Small intestine (tissue), 7 donors: Measurements from ENCODE around the gene NCAM1. TPM values are rescaled to one million over a fixed set of nuclear protein-coding genes. Genes with fewer than 3 reads are reported as not detected.

Source experiments
- DNase-seq, 2 donors: peaks; one replicate each; pipeline versions ENCODE4 v3.0.0 to v3.0.0-alpha.2; 2013
- FAIRE-seq: peaks from 2 replicates; lab custom pipeline; 2012; peaks lifted over from hg19 to GRCh38; lab: Jason Lieb, UNC
- H3K27ac ChIP-seq, 3 donors: one replicate each; pipeline ENCODE4 v1.5.1; 2013; ENCODE audit warnings: low read length in 2 of 3, mild to moderate bottlenecking in 2 of 3, control low read depth in 1 of 3, inconsistent platforms in 1 of 3, low read depth in 1 of 3, moderate library complexity in 1 of 3
- H3K27me3 ChIP-seq, 3 donors: one replicate each; pipeline ENCODE4 v1.6.1; 2013; ENCODE audit warnings: low read length in 3 of 3, inconsistent platforms in 1 of 3; ENCODE audit not compliant: control insufficient read depth in 3 of 3, insufficient read depth in 3 of 3
- H3K36me3 ChIP-seq, 3 donors: one replicate each; pipeline ENCODE4 v1.6.1; 2013; ENCODE audit warnings: low read length in 3 of 3, inconsistent platforms in 1 of 3, low read depth in 1 of 3, mild to moderate bottlenecking in 1 of 3, moderate library complexity in 1 of 3; ENCODE audit not compliant: control insufficient read depth in 3 of 3, insufficient read depth in 2 of 3
- H3K4me1 ChIP-seq, 3 donors: one replicate each; pipeline ENCODE4 v1.6.1; 2013; ENCODE audit warnings: low read length in 2 of 3, inconsistent platforms in 1 of 3, low read depth in 1 of 3, mild to moderate bottlenecking in 1 of 3, moderate library complexity in 1 of 3; ENCODE audit not compliant: control insufficient read depth in 3 of 3, insufficient read depth in 2 of 3
- H3K4me3 ChIP-seq, 3 donors: one replicate each; pipeline ENCODE4 v1.5.1; 2013; ENCODE audit warnings: low read length in 3 of 3, control low read depth in 1 of 3, inconsistent platforms in 1 of 3, low read depth in 1 of 3, mild to moderate bottlenecking in 1 of 3, moderate library complexity in 1 of 3
- H3K9me3 ChIP-seq, 2 donors: one replicate each; pipeline ENCODE4 v1.6.1; 2013; ENCODE audit warnings: low read depth in 1 of 2, low read length in 1 of 2; ENCODE audit not compliant: control insufficient read depth in 2 of 2, insufficient read depth in 1 of 2
- WGBS, 3 donors: extraction: QIAGEN DNeasy Blood & Tissue Kit; methylation state at CpG; one replicate each; pipeline ENCODE4 v1.1.7; 2013; 5-methylcytosine and 5-hydroxymethylcytosine counted together
- polyA plus RNA-seq, 4 donors: library from polyadenylated mRNA; stranded (reverse) in 3 of 4; unstranded in 1 of 4; fragments of 200-250 nt in 3 of 4; fragments of 120-200 nt in 1 of 4; gene quantifications; one replicate each; pipeline versions ENCODE4 v1.2.1 to v1.2.3, GENCODE V29; 2013
- donor health status: healthy with polysubstance abuse.
- donor health status: control.
- donor health status: control.
- donor health status: Bipolar disorder and iron deficiency.
- donor health status: healthy.

The NCAM1 gene
- polyA plus RNA-seq, 4 donors, result 0.67 to 16.2 (median 9.1) TPM

DNA sequence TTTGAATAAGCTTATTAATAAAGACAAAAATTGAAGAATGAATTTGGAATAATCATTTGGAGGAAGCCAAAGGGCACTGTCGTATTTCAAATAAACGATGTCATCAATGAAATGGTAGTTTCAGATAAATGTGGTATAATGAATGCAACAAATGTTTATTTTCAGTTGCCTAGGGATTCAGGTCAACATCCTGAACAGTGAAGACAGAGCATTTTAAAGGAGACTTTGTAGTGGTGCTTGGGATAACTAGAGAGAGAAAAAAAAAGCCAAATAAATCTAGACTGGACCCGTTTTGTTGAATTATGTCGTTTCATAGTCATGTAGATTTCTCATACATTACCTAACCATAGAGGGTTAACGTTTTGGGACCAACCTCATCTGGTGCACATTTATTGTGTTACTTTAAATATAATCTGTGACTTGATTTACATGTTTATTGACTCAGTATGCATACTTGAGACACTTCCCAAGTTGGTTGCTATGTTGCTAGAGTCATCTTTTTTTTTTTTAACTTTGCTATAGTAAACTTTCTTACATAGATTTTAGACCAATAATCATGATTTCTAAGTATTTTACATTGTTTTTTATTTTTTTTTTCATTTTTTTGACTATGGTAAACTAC, 111.1 kb downstream of the NCAM1 start:
- Histone ChIP-seq H3K4me3 (no peak overlapping the region), H3K36me3 (no peaks in the 10 kb centered on the region), H3K27ac (no peak overlapping the region), H3K9me3 (no peaks in the 10 kb centered on the region), H3K4me1 (no peaks in the 10 kb centered on the region), H3K27me3 (no peaks in the 10 kb centered on the region)
- WGBS, 3 donors, result 62 to 66% (median 63%) methylated on average over 5 of the region's 5 CpGs
- DNase-seq, result no peak
- FAIRE-seq, result no peak

DNA sequence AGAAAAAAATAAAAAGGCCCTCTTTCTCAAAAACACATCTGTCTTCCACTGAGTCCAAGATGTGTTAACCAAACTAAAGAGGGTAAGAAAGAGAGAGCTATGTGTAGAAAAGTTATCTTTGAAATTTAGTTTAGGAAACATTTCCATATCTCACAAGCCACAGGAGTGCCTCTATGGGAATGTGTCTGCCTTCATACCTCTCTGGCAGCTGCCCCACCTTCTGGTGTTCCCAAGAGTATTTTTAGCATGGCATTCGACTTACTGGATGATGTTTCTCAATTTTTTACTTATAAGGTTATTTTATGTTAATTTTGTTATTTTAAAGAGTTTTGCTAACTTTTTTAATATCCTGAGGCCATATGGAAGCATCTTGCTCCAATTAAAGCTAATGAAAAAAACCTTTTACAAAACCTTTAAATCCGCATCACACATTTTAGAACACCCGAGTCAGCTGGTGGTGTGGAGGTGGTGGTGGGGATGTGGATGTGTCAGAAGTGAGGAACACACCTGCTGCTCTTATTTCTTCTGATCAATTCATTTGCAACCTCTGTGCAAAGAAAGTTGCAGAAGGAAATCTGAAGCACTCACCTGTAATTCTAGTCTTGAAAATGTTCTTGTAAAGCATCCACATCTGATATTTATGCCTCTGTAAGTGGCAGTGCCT, 112.2 kb downstream of the NCAM1 start:
- DNase-seq (no peak), FAIRE-seq (no peak)
- Histone ChIP-seq H3K27me3 (no peaks in the 10 kb centered on the region), H3K36me3 (no peaks in the 10 kb centered on the region), H3K4me1 (no peaks in the 10 kb centered on the region), H3K9me3 (no peaks in the 10 kb centered on the region), H3K4me3 (no peak overlapping the region), H3K27ac (no peak overlapping the region)
- WGBS, 3 donors, result 67 to 80% (median 74%) methylated on average over 3 of the region's 3 CpGs

DNA sequence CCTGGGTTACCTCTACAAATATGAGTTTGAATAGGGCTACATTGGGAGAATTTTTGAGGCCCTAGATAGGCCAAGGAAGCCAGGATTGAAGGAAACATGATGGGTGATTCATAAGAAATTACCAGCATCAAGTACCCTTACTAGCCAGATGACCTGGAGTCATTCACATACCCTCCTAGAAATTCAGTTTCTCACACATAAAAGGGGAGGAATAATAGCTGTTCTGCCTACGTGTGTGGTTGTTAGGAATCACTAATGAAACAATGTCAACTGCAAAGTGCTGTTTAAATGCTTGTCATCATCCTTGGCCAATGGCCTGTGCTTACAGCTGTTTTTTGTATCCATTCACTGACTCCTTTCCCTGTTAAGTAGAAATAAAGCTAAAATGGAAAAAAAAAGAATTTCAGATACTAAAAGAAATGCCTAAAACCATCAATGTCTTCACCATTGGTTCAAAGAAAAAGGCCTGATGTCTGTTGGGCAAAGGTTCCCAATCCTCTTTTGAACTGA, 114.4 kb downstream of the NCAM1 start:
- no peak overlapping the region for H3K27ac ChIP-seq
- FAIRE-seq (no peak), DNase-seq (no peak)
- H3K9me3 ChIP-seq, result no peaks in the 10 kb centered on the region
- H3K27me3 ChIP-seq, result no peaks in the 10 kb centered on the region
- H3K4me3 ChIP-seq, result no peak overlapping the region
- no peaks in the 10 kb centered on the region for H3K4me1 ChIP-seq
- WGBS, 3 donors, result 35 to 47% (median 41%) methylated on average over 1 of the region's 1 CpG
- H3K36me3 ChIP-seq, result no peaks in the 10 kb centered on the region

DNA sequence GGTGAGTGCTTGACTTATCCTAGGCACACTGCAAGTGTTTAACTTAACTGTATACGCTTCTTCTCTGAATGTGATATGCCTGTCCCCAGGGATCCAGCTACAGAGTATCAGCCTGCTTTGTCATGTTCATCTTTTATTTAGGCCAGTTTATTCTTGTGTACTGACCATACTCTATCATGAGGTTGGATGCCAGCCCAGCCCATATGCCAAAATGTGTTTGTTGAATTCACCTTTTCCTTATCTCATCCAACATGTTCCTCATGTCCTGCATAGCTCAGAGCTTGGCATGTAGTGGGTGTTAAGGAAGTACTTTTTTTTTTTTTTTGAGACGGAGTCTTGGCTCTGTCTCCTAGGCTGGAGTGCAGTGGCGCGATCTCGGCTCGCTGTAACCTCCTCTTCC, 116.2 kb downstream of the NCAM1 start:
- Histone ChIP-seq H3K9me3 (no peaks in the 10 kb centered on the region), H3K27ac (no peak overlapping the region), H3K4me3 (no peak overlapping the region), H3K4me1 (no peaks in the 10 kb centered on the region), H3K27me3 (no peaks in the 10 kb centered on the region), H3K36me3 (no peaks in the 10 kb centered on the region)
- DNase-seq (no peak), FAIRE-seq (no peak)
- WGBS, 3 donors, result 84 to 91% (median 90%) methylated on average over 6 of the region's 6 CpGs

DNA sequence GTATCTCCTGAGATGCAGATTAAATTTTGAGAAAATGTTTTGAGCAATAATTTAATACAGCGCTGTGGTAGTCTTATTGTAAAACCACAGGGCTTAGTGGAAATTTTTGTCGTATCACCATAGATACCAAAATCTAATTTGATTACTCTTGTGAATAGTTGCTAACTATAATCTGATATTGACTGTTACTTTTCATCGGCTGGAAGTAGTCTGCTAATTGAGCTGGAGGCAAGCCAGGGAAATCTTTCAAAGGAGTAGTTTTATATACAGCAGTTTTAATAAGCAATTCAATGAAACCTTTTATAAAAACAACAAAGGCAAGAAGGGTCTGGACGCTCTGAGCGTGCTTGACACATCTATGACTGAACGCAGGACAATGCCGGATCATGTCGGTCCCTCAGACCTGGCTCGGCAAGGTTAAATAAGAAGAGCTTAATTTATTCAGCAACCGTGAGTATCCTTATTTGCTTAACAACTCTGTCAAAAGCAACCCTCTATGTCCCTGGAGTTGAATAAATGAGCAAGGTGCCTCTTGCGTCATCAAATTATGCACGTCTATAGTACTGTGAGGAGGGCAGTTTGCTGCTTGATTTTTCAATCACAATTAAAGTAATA, 121.2 kb downstream of the NCAM1 start:
- DNase-seq (no peak), FAIRE-seq (no peak)
- 77 to 81% (median 77%) methylated on average over 12 of the region's 12 CpGs for WGBS, 3 donors
- Histone ChIP-seq H3K4me3 (no peak overlapping the region), H3K27me3 (no peaks in the 10 kb centered on the region), H3K9me3 (no peaks in the 10 kb centered on the region), H3K27ac (no peak overlapping the region), H3K4me1 (no peaks in the 10 kb centered on the region), H3K36me3 (no peaks in the 10 kb centered on the region)

DNA sequence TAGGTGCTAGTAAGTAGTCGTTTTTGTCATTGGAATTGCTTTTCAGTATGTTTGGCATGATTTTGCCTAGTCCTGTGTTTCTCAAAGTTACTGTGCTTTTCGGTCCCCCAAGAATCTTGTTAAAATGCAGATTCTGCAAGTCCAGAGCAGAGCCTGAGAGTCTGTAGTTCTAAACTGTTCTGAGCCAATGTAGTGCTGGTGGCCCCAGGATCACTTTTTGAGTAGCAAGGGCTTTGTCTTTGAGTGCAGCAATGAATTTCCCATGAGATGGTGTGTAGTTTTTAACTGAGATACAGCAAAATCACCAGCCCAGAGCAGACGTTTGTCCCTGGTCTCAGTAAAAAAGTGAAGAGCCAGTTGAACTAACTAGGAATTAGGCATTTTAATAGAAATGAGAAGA, 122.4 kb downstream of the NCAM1 start:
- 61 to 71% (median 64%) methylated on average over 3 of the region's 3 CpGs for WGBS, 3 donors
- H3K27me3 ChIP-seq, result no peaks in the 10 kb centered on the region
- FAIRE-seq (no peak), DNase-seq (no peak)
- no peaks in the 10 kb centered on the region for H3K4me1 ChIP-seq
- no peak overlapping the region for H3K27ac ChIP-seq
- H3K9me3 ChIP-seq, result no peaks in the 10 kb centered on the region
- no peak overlapping the region for H3K4me3 ChIP-seq
- no peaks in the 10 kb centered on the region for H3K36me3 ChIP-seq

DNA sequence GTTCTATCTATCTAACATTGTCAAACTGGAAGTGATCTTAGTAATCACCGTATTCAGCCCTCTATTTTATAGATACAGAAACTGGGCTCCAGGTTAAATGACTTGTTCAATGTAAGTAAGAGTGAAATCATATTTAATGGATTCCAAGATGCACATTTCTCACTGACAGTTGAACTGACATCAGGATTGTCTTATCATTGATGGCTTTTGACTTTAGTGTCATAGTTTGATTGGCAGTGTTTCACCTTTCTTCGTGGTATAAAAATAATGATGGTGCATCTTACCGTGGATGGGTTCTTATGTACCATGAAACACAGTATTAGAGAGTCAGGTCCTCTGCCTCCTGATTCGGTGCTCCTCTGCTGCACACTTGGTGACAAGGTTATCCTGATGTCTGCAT, 123.1 kb downstream of the NCAM1 start:
- DNase-seq, result no peak

DNA sequence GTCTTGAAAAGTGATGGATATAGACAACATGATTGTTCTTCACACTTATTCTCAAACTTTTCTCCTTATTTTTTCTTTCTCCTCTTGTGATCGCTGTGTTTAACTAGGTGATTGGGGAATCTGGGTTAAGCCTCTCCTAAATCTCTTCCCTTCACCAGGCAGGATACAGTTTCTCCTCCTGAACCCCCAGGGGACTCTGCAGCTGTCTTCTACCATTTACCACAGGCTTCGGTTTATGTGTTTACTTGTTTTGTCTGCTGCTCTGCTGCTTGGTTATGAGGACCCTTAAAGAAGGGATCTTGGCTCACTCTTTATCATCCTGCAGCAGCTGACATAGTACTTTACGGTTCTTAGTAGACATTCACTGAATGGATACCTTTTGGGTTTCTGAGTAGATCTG, 124.2 kb downstream of the NCAM1 start:
- WGBS, 3 donors, result 65 to 81% (median 76%) methylated on average over 3 of the region's 3 CpGs
- no peaks in the 10 kb centered on the region for H3K4me1 ChIP-seq
- no peaks in the 10 kb centered on the region for H3K27me3 ChIP-seq
- FAIRE-seq, result no peak
- H3K9me3 ChIP-seq, result no peaks in the 10 kb centered on the region
- H3K4me3 ChIP-seq, result no peak overlapping the region
- H3K27ac ChIP-seq, result no peak overlapping the region
- H3K36me3 ChIP-seq, result no peaks in the 10 kb centered on the region
- DNase-seq, result no peak

More for the DNA sequence above, 123.1 kb downstream of the NCAM1 start:
- Histone ChIP-seq H3K4me3 (no peak overlapping the region), H3K4me1 (no peaks in the 10 kb centered on the region), H3K27ac (no peak overlapping the region), H3K9me3 (no peaks in the 10 kb centered on the region), H3K27me3 (no peaks in the 10 kb centered on the region), H3K36me3 (no peaks in the 10 kb centered on the region)
- no peak for FAIRE-seq
- WGBS, 3 donors, result 78 to 90% (median 84%) methylated on average over 4 of the region's 4 CpGs
